ENCODE results near the gene ARNT2. TPM values are rescaled to one million over a fixed set of nuclear protein-coding genes. Genes with fewer than 3 reads are reported as not detected.

Gene ARNT2
- polyA plus RNA-seq (2011; rRNA removed) (17.0 and 25.3 TPM in 2 replicates), polyA plus RNA-seq (2017; fragmentation: RNase III; extraction: RNeasy Plus Mini Kit Qiagen cat#74134 plus additional on column Dnase treatment) (8.9 to 10.1 TPM (median 9.8 TPM) in 3 replicates), polyA minus RNA-seq (2011; rRNA and poly(A)+ RNA removed) (30.1 and 36.5 TPM in 2 replicates)
- polyA plus RNA-seq (2012; cell fraction: cytosol; rRNA removed), result 8.3 and 10.9 TPM in 2 replicates
- 9.9 and 14.0 TPM in 2 replicates for polyA plus RNA-seq (2012; cell fraction: nucleus; rRNA removed)

GRCh38 chr15:80404057-80404760 lies at the start of gene ARNT2:
ARNT2 (plus strand) TSS chr15:80404382; CDS start chr15:80404516, 134 bp downstream.
- no peak for FAIRE-seq
- Histone ChIP-seq H3K27ac (peak within 1 kb of the TSS; percentile 73 to 96), H3K4me2 (peak within 1 kb of the TSS; percentile 79), H3K9me3 (no peaks in the 10 kb centered on the region), H3K4me3 (peak within 1 kb of the TSS; percentile 79), H3K4me1 (peaks cover 10% of the 10 kb centered on the region)
- TF ChIP-seq RFX5 (IDR thresholded peaks at IDR 0.05), result 0 out of 2 replicates have a peak, but pooled peaks have one; percentile 7
- no peak for TF ChIP-seq NPAS2 (CRISPR knock-in tag; IDR thresholded peaks at IDR 0.05; ENCODE audit: borderline replicate concordance)
- no peak for TF ChIP-seq SREBF2 (IDR thresholded peaks at IDR 0.05)
- no peak for TF ChIP-seq MYC (IDR thresholded peaks at IDR 0.05; ENCODE audit: borderline replicate concordance, low read length)
- peak; percentile 41 for TF ChIP-seq PHF8 (IDR thresholded peaks at IDR 0.05; ENCODE audit: borderline replicate concordance, low read depth)
- peak; percentile 52 for TF ChIP-seq REST (IDR thresholded peaks at IDR 0.05)
- peak; percentile 69; the same call in 1 of the 3 replicates for TF ChIP-seq BCL3 (IDR thresholded peaks at IDR 0.05)
- TF ChIP-seq TP53 (CRISPR knock-in tag; IDR thresholded peaks at IDR 0.05), result 0 out of 2 replicates have a peak, but pooled peaks have one; percentile 16
- peak in 1 of 2 experiments; percentile 72; a peak in 2 of 5 replicates for TF ChIP-seq JUN (IDR thresholded peaks at IDR 0.05)
- TF ChIP-seq POLR2A (IDR thresholded peaks at IDR 0.05; ENCODE audit: low read length), result peak; percentile 24
- no peak for TF ChIP-seq EHMT2 (IDR thresholded peaks at IDR 0.05; ENCODE audit: low read depth)
- no peak for TF ChIP-seq CEBPB (IDR thresholded peaks at IDR 0.05)
- peak; percentile 57 for TF ChIP-seq CHD2 (IDR thresholded peaks at IDR 0.05; ENCODE audit: low read length, partially characterized antibody)
- ChIA-PET CTCF (interaction anchor here (1.3 kb wide), 1 partner anchor 11 kb away, joined by 3 read pairs; no protein-coding TSS in a partner anchor), POLR2A (no interaction called here)
- ATAC-seq, result peak; percentile 75 to 81
- peak; percentile 52 to 56 for DNase-seq (ENCODE audit: low read depth in 1 of 2, low spot score in 1 of 2)
- WGBS (ENCODE audit: missing lambda C conversion rate), result 1% methylated on average over 16 of the region's 102 CpGs

GRCh38 chr15:80367094-80367493 lies 37.1 kb upstream of the ARNT2 start:
- FAIRE-seq (no peak), ATAC-seq (peak; percentile 54 to 90; a peak in 3 of 6 replicates), DNase-seq (ENCODE audit: low read depth in 1 of 2, low spot score in 1 of 2) (peak; percentile 24 to 77)
- Histone ChIP-seq H3K9me3 (0 out of 3 replicates have a peak, but pooled peaks cover 5% of the 10 kb centered on the region), H3K4me1 (no peaks in the 10 kb centered on the region), H3K4me3 (no peak overlapping the region), H3K27ac (no peak overlapping the region), H3K4me2 (no peak overlapping the region)
- POLR2A ChIA-PET, result no interaction called here
- CTCF ChIA-PET, result interaction anchor here (0.8 to 1.7 kb wide), 10 partner anchors 10 to 1141 kb away, joined by 3 to 6 read pairs (median 3); no protein-coding TSS in a partner anchor
- 21% methylated on average over 3 of the region's 3 CpGs for WGBS (ENCODE audit: missing lambda C conversion rate)
- TF ChIP-seq CTCF (IDR thresholded peaks at IDR 0.05), result peak; percentile 45
- no peak for TF ChIP-seq ZFP36 (IDR thresholded peaks at IDR 0.05; ENCODE audit: borderline replicate concordance, partially characterized antibody)
- TF ChIP-seq NFE2L2 (conservative IDR thresholded peaks at IDR 0.05; ENCODE audit: low read length), result no peak
- peak; percentile 61 to 82 for TF ChIP-seq RAD21 (conservative IDR thresholded peaks at IDR 0.05 in 1 of 2, IDR thresholded peaks at IDR 0.05 in 1 of 2)
- TF ChIP-seq SMC3 (IDR thresholded peaks at IDR 0.05), result peak; percentile 28; the same call in 1 of the 3 replicates
- TF ChIP-seq MAX (IDR thresholded peaks at IDR 0.05), result peak; percentile 70

Measured in A549 (cell line).